Ascending aorta (tissue), 2 donors: ENCODE measurements around the gene NENF. TPM values are rescaled to one million over a fixed set of nuclear protein-coding genes. Genes with fewer than 3 reads are reported as not detected.

Experiments used
- DNase-seq, 2 donors: peaks; one replicate each; pipeline ENCODE4 v3.0.0-alpha.2; 2019; ENCODE audit warnings: low spot score in 2 of 2
- H3K27ac ChIP-seq, 2 donors: fragments of 200-600 bp; sonication (generic); one replicate each; pipeline ENCODE4 v1.5.1; 2016 to 2017; ENCODE audit warnings: mild to moderate bottlenecking in 1 of 2
- H3K27me3 ChIP-seq: fragments of 200-600 bp; sonication (generic); one replicate; pipeline ENCODE4 v1.5.1; 2017
- H3K36me3 ChIP-seq, 2 donors: fragments of 200-600 bp; sonication (generic); one replicate each; pipeline ENCODE4 v1.5.1; 2016
- H3K4me1 ChIP-seq, 2 donors: fragments of 200-600 bp; sonication (generic); one replicate each; pipeline ENCODE4 v1.5.1; 2016 to 2017; ENCODE audit warnings: mild to moderate bottlenecking in 1 of 2
- H3K4me3 ChIP-seq, 2 donors: fragments of 200-600 bp; sonication (generic); one replicate each; pipeline ENCODE4 v1.5.1; 2016 to 2017; ENCODE audit warnings: mild to moderate bottlenecking in 1 of 2
- H3K9me3 ChIP-seq, 2 donors: fragments of 200-600 bp; sonication (generic); one replicate each; pipeline ENCODE4 v1.5.1; 2016
- intact Hi-C: fragments of 100-400 bp; cut with DNase I; formaldehyde crosslinking; loops from one replicate; pipeline ENCODE4 v1.15.1; 2023
- total RNA-seq: library from RNA; depleted of rRNA; stranded (reverse); fragments of >200 nt; gene quantifications from one replicate; pipeline ENCODE4 v1.1.0, GENCODE V29; 2016
- TF ChIP-seq, protein P1 (sequence below), 3 experiments: fragments of 200-600 bp in 2 of 3; fragments of 450-650 bp in 1 of 3; sonication (generic) in 2 of 3; IDR thresholded peaks; one replicate each; pipeline ENCODE4 v1.5.1; 2016 to 2019; ENCODE audit warnings: antibody characterized with exemption in 3 of 3, mild to moderate bottlenecking in 1 of 3, moderate library complexity in 1 of 3

Gene NENF
- total RNA-seq, 1 donor from 2014 or later: 186 TPM

DNA sequence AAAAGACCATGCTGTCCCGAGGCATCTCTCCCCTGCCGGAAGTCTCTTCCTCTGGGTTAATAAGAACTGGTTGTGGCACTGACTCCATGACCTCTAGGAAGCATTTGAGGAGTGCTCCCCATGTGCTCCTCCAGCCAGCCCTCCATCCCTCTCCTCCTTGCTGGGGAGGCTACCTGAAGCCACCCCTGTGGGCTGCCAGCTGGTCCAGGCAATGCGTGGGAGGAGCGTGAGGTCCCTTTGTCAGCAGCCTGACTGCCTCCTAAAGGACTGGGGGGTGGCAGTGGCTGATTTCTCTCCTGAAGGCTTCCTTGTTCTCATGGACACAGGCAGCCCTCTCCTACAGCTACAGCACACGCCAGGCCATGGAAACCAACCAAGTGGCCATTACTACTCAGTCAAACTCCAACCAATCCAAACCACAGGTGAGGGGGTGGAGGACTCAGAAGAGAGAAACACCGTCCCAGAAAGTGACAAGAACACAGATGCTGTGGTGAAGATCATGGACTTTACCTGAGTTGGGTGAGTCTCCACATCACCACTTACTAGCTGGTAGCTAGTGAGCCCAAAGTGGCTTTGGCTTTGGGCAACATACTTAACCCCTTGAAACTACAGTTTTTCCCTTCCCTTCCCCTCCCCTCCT lies 35.2 kb downstream of the NENF start:
- no peaks in the 10 kb centered on the region for H3K27me3 ChIP-seq
- H3K4me3 ChIP-seq: no peak overlapping the region
- no peak for DNase-seq
- intact Hi-C loops: no loop called here
- no peak overlapping the region for H3K27ac ChIP-seq
- H3K4me1 ChIP-seq: peaks cover 4 to 10% of the 10 kb centered on the region in 2 donors
- no peaks in the 10 kb centered on the region for H3K36me3 ChIP-seq
- TF ChIP-seq, protein P1, sequence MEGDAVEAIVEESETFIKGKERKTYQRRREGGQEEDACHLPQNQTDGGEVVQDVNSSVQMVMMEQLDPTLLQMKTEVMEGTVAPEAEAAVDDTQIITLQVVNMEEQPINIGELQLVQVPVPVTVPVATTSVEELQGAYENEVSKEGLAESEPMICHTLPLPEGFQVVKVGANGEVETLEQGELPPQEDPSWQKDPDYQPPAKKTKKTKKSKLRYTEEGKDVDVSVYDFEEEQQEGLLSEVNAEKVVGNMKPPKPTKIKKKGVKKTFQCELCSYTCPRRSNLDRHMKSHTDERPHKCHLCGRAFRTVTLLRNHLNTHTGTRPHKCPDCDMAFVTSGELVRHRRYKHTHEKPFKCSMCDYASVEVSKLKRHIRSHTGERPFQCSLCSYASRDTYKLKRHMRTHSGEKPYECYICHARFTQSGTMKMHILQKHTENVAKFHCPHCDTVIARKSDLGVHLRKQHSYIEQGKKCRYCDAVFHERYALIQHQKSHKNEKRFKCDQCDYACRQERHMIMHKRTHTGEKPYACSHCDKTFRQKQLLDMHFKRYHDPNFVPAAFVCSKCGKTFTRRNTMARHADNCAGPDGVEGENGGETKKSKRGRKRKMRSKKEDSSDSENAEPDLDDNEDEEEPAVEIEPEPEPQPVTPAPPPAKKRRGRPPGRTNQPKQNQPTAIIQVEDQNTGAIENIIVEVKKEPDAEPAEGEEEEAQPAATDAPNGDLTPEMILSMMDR (IDR thresholded peaks at IDR 0.05): no peak
- no peaks in the 10 kb centered on the region for H3K9me3 ChIP-seq

DNA sequence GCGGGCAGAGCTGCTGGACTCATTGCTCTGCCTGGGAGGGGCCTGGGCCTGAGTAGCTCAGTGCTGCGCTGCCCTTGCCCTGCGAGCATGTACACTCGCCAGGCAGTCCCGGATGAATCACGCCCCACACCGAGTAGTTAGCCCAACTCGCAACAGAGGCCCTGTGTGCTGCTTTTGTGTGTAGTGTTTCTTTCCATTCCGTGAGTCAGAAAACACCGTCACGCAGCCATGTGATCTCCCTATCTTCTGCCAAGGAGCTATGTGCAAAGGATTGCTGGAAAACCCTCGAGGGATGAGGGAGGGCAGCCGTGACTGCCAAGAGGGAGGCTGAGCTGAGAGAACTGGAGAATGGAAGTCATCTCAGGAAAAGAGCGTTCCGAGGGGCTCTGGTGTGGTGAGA lies 37.3 kb downstream of the NENF start:
- H3K4me1 ChIP-seq: peaks cover 4 to 10% of the 10 kb centered on the region in 2 donors
- no peaks in the 10 kb centered on the region for H3K36me3 ChIP-seq
- peak overlapping the region in 1 of 2 donors; percentile 42 for H3K4me3 ChIP-seq
- DNase-seq: peak; percentile 89 to 98
- no peaks in the 10 kb centered on the region for H3K9me3 ChIP-seq
- H3K27me3 ChIP-seq: no peaks in the 10 kb centered on the region
- intact Hi-C loops: loop anchor here (1.0 kb wide), 1 partner anchor 138 kb away; the partner anchor contains the start of gene ATF3
- peak overlapping the region; percentile 79 to 81 for H3K27ac ChIP-seq
- TF ChIP-seq, protein P1 (IDR thresholded peaks at IDR 0.05): no peak

DNA sequence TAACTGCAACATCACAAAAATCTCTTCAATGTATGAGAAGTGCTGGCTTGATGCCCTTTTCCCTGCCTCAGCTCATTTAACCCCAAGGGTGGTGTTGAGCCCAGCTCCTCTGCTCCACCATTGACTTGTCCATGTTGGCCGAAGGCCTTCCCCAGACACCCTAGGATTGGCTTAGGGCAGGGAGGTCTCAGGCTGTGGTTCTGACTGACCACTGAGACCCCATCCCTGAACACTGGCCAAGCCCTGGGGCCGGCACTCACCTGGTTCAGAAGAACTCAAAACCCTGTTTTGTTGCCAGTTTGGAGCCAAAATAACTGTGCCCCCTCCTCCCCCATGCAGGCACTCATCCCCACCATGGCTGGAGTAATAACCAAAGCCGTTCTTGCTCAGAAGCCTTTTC lies 38.6 kb downstream of the NENF start:
- DNase-seq: no peak
- peaks cover 4 to 10% of the 10 kb centered on the region in 2 donors for H3K4me1 ChIP-seq
- no peak overlapping the region for H3K27ac ChIP-seq
- H3K27me3 ChIP-seq: no peaks in the 10 kb centered on the region
- no peak overlapping the region for H3K4me3 ChIP-seq
- no peaks in the 10 kb centered on the region for H3K36me3 ChIP-seq
- intact Hi-C loops: no loop called here
- TF ChIP-seq, protein P1 (IDR thresholded peaks at IDR 0.05): no peak
- no peaks in the 10 kb centered on the region for H3K9me3 ChIP-seq

DNA sequence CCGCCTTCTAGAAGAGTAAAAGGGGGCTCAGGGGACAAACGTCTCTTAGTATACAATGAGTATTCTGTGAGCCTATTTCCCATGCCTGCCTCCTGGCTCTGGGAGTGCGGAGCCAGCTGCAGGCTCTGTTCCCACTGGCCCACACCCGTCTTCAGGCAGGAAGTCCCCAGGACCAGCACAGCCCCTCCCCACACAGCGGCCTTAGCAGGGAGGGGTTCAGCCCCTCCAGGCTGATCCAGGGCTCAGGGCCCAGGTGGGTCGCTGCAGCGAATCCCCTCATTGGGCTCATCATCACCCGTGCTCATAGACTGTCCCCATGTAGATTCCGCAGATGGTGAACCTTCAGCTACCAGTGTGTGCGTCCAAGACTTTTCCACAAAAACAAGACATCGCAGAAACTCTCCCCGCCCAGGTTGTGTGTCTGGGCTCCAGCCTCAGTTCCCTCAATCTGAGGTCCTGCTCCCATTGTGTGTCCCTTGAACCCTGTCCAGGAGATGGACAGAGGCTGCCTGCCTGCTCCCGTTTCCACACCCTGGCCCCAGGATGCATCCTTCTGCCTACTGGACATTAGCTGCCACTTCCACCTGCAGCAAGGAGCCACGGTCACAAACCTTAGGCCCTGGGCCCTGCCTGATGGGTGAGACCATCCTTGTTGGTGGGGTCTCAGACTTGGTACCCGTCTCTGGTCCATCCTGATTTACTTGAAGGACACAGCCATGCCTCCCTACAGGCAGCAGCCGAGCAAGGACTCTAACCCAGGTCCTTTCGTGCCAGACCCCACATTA lies 39.4 kb downstream of the NENF start:
- Histone ChIP-seq H3K9me3 (no peaks in the 10 kb centered on the region), H3K27me3 (no peaks in the 10 kb centered on the region), H3K4me1 (peaks cover 4 to 10% of the 10 kb centered on the region in 2 donors), H3K4me3 (no peak overlapping the region), H3K27ac (no peak overlapping the region), H3K36me3 (no peaks in the 10 kb centered on the region)
- DNase-seq: no peak
- intact Hi-C loops: no loop called here
- TF ChIP-seq, protein P1 (IDR thresholded peaks at IDR 0.05): no peak

DNA sequence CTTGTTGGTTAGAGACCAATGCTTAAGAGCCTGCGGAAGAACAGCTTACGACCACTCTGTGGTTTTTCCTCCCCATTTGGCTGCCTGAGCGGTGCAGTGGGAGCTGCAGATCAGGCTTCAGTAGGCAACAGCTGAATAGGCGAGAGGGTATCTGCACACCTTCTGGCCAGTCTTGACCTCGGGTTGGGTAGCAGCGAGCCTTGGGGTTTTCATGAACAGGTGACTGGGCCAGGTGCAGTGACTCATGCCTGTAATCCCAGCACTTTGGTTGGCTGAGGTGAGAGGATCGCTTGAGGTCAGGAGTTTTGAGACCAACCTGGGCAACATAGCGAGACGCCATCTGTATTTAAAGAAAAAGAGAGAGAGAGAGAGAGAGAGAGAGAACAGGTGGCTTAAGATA lies 41.0 kb downstream of the NENF start:
- no peak overlapping the region for H3K4me3 ChIP-seq
- TF ChIP-seq, protein P1 (IDR thresholded peaks at IDR 0.05): no peak
- H3K27me3 ChIP-seq: no peaks in the 10 kb centered on the region
- no peaks in the 10 kb centered on the region for H3K9me3 ChIP-seq
- H3K4me1 ChIP-seq: peaks cover 4 to 14% of the 10 kb centered on the region in 2 donors
- H3K27ac ChIP-seq: no peak overlapping the region
- intact Hi-C loops: no loop called here
- no peaks in the 10 kb centered on the region for H3K36me3 ChIP-seq
- DNase-seq: no peak
